Neural cell (in vitro differentiated cells): ENCODE results near the gene CNGA3. TPM values are rescaled to one million over a fixed set of nuclear protein-coding genes. Genes with fewer than 3 reads are reported as not detected.

Experiments used
- H2AFZ ChIP-seq: fragments of 200-600, 300-800 bp; sonication (generic), shearing (Covaris generic); 2 replicates; pipeline ENCODE4 v1.6.0; 2014; ENCODE audit warnings: low read depth, mild to moderate bottlenecking, antibody characterized with exemption, low read length, moderate library complexity
- H3F3A ChIP-seq: fragments of 200-600 bp; shearing (Covaris generic); 2 replicates; pipeline ENCODE4 v1.6.1; 2016; ENCODE audit warnings: mild to moderate bottlenecking, moderate library complexity, mixed read lengths, antibody characterized with exemption, low read length; ENCODE audit not compliant: insufficient read depth, poor library complexity, severe bottlenecking
- H3K27ac ChIP-seq: fragments of 200-600, 300-800 bp; sonication (generic), shearing (Covaris generic); 2 replicates; pipeline ENCODE4 v1.5.1; 2014; ENCODE audit warnings: mild to moderate bottlenecking, low read length, moderate library complexity
- H3K27me3 ChIP-seq: fragments of 300-800, 200-600 bp; sonication (generic), shearing (Covaris generic); 2 replicates; pipeline ENCODE4 v1.6.0; 2014; ENCODE audit warnings: mild to moderate bottlenecking, low read depth, low read length, moderate library complexity; ENCODE audit not compliant: insufficient read depth
- H3K36me3 ChIP-seq: fragments of 300-800, 200-600 bp; sonication (generic), shearing (Covaris generic); 2 replicates; pipeline ENCODE4 v1.5.1; 2014; ENCODE audit warnings: mild to moderate bottlenecking, antibody characterized with exemption, low read length, moderate library complexity; ENCODE audit not compliant: insufficient read depth
- H3K4me2 ChIP-seq: fragments of 300-800, 200-600 bp; sonication (generic), shearing (Covaris generic); 2 replicates; pipeline ENCODE4 v1.6.0; 2014; ENCODE audit warnings: mild to moderate bottlenecking, low read length
- H3K4me3 ChIP-seq: fragments of 300-800, 200-600 bp; sonication (generic), shearing (Covaris generic); 2 replicates; pipeline ENCODE4 v1.5.1; 2014; ENCODE audit warnings: mild to moderate bottlenecking, low read length, moderate library complexity
- H3K79me2 ChIP-seq: fragments of 200-600 bp; shearing (Covaris generic); replicated peaks from 2 replicates; pipeline ENCODE4 v1.6.0; 2014; ENCODE audit warnings: mild to moderate bottlenecking, low read length, moderate library complexity; ENCODE audit not compliant: insufficient read depth
- H3K9ac ChIP-seq: fragments of 300-800, 200-600 bp; sonication (generic), shearing (Covaris generic); 2 replicates; pipeline ENCODE4 v1.6.1; 2016; ENCODE audit warnings: mild to moderate bottlenecking, low read length, mixed read lengths
- H3K9me2 ChIP-seq: fragments of 200-600 bp; shearing (Covaris generic); 2 replicates; pipeline ENCODE4 v1.6.1; 2016; ENCODE audit warnings: mild to moderate bottlenecking, low read length, mixed read lengths; ENCODE audit not compliant: insufficient read depth
- H3K9me3 ChIP-seq: fragments of 200-600, 300-800 bp; sonication (generic), shearing (Covaris generic); 2 replicates; pipeline ENCODE4 v1.6.1; 2016; ENCODE audit warnings: mild to moderate bottlenecking, mixed run types, low read length, moderate library complexity, mixed read lengths
- H4K20me1 ChIP-seq: fragments of 200-600 bp; shearing (Covaris generic); 2 replicates; pipeline ENCODE4 v1.6.1; 2016; ENCODE audit warnings: mild to moderate bottlenecking, mixed run types; ENCODE audit not compliant: insufficient read depth
- EP300 ChIP-seq: fragments of 450-650 bp; conservative IDR thresholded peaks from 2 replicates; pipeline ENCODE4 v1.6.1; 2014; ENCODE audit warnings: antibody characterized with exemption, mild to moderate bottlenecking, moderate library complexity; ENCODE audit not compliant: poor library complexity, severe bottlenecking
- EZH2 ChIP-seq: fragments of 200-600, 300-800 bp; shearing (Covaris generic), sonication (generic); IDR thresholded peaks from 2 replicates; pipeline ENCODE4 v1.6.1; 2014; ENCODE audit warnings: antibody characterized with exemption, low read length, borderline replicate concordance, mild to moderate bottlenecking; ENCODE audit not compliant: insufficient read depth, poor library complexity, severe bottlenecking
- MXI1 ChIP-seq: fragments of 450-650 bp; conservative IDR thresholded peaks from 2 replicates; pipeline ENCODE4 v1.6.1; 2014; ENCODE audit warnings: antibody characterized with exemption, mild to moderate bottlenecking; ENCODE audit not compliant: poor library complexity, severe bottlenecking
- POLR2AphosphoS5 ChIP-seq: IDR thresholded peaks from 2 replicates; pipeline ENCODE4 v1.6.1; 2012
- RAD21 ChIP-seq: fragments of 450-650 bp; conservative IDR thresholded peaks from 2 replicates; pipeline ENCODE4 v1.6.1; 2014; ENCODE audit warnings: antibody characterized with exemption, mild to moderate bottlenecking, moderate library complexity
- REST ChIP-seq: IDR thresholded peaks from 2 replicates; pipeline ENCODE4 v1.6.1; 2012; ENCODE audit warnings: borderline replicate concordance
- SMC3 ChIP-seq: fragments of 450-650 bp; conservative IDR thresholded peaks from 2 replicates; pipeline ENCODE4 v1.6.1; 2014; ENCODE audit warnings: antibody characterized with exemption, mild to moderate bottlenecking, moderate library complexity; ENCODE audit not compliant: poor library complexity
- TAF1 ChIP-seq: IDR thresholded peaks from 2 replicates; pipeline ENCODE4 v1.6.1; 2012; ENCODE audit warnings: low read depth
- polyA plus RNA-seq: library from polyadenylated mRNA; depleted of rRNA; stranded (reverse); fragments of >200 nt; gene quantifications from 2 replicates; pipeline ENCODE4 v1.2.3, GENCODE V29; 2014
- TF ChIP-seq, protein P1 (sequence below): fragments of 450-650 bp; IDR thresholded peaks from 2 replicates; pipeline ENCODE4 v1.5.1; 2014; ENCODE audit warnings: antibody characterized with exemption, mild to moderate bottlenecking, moderate library complexity; ENCODE audit not compliant: poor library complexity, severe bottlenecking

Gene CNGA3
- polyA plus RNA-seq, 1 donor from 2014 or later = 0.64 TPM

DNA sequence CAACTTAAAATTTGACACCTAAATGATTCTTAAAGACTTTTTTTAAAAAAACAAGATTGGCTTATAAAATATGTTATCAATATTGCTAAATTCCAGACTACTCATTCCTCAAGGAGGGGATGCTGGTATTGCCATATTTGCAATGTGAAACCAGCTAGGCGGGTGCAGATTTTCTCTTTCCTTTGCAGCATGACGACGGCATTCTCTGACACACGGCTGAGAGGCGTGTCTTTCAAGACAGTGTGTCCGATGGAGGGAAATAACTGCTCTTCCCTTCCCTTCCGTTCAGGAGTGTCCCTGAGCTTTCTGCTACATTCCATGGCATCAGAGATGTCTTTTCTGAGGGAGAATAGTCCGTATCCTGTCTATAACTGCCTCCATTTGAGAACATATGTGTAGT, 38.2 kb upstream of the CNGA3 start (continued):
- no peak for TF ChIP-seq EZH2

- no peak overlapping the region for H3K9ac ChIP-seq
- H3F3A ChIP-seq = no peaks in the 10 kb centered on the region
- H3K4me2 ChIP-seq = no peak overlapping the region
These were observed 37.7 kb upstream of the CNGA3 start for GRCh38 chr2:98308532-98308931.

GRCh38 chr2:98309580-98309979, 36.7 kb upstream of the CNGA3 start:
- H3K4me3 ChIP-seq = no peak overlapping the region
- no peaks in the 10 kb centered on the region for H3K27me3 ChIP-seq
- H3F3A ChIP-seq = no peaks in the 10 kb centered on the region
- H3K4me2 ChIP-seq = no peak overlapping the region
- no peak overlapping the region for H3K9ac ChIP-seq
- H3K9me3 ChIP-seq = no peaks in the 10 kb centered on the region
- no peak overlapping the region for H2AFZ ChIP-seq
- H3K27ac ChIP-seq = no peak overlapping the region
- no peaks in the 10 kb centered on the region for H3K36me3 ChIP-seq
- no peaks in the 10 kb centered on the region for H4K20me1 ChIP-seq
- H3K79me2 ChIP-seq = no peaks in the 10 kb centered on the region
- no peaks in the 10 kb centered on the region for H3K9me2 ChIP-seq
- TF ChIP-seq MXI1 (no peak), EZH2 (no peak), POLR2AphosphoS5 (no peak), RAD21 (no peak), TAF1 (no peak), REST (no peak)
- TF ChIP-seq, protein P1, sequence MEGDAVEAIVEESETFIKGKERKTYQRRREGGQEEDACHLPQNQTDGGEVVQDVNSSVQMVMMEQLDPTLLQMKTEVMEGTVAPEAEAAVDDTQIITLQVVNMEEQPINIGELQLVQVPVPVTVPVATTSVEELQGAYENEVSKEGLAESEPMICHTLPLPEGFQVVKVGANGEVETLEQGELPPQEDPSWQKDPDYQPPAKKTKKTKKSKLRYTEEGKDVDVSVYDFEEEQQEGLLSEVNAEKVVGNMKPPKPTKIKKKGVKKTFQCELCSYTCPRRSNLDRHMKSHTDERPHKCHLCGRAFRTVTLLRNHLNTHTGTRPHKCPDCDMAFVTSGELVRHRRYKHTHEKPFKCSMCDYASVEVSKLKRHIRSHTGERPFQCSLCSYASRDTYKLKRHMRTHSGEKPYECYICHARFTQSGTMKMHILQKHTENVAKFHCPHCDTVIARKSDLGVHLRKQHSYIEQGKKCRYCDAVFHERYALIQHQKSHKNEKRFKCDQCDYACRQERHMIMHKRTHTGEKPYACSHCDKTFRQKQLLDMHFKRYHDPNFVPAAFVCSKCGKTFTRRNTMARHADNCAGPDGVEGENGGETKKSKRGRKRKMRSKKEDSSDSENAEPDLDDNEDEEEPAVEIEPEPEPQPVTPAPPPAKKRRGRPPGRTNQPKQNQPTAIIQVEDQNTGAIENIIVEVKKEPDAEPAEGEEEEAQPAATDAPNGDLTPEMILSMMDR = no peak

More at GRCh38 chr2:98308532-98308931, 37.7 kb upstream of the CNGA3 start:
- TF ChIP-seq RAD21 (no peak), EZH2 (no peak), POLR2AphosphoS5 (no peak), TAF1 (no peak), EP300 (no peak), MXI1 (no peak), REST (no peak), SMC3 (no peak)
- TF ChIP-seq, protein P1 = no peak
- no peaks in the 10 kb centered on the region for H3K9me3 ChIP-seq
- H3K79me2 ChIP-seq = no peaks in the 10 kb centered on the region
- no peak overlapping the region for H3K27ac ChIP-seq
- no peak overlapping the region for H2AFZ ChIP-seq
- H3K27me3 ChIP-seq = no peaks in the 10 kb centered on the region
- no peaks in the 10 kb centered on the region for H3K9me2 ChIP-seq
- no peaks in the 10 kb centered on the region for H3K36me3 ChIP-seq
- H3K4me3 ChIP-seq = no peak overlapping the region
- no peaks in the 10 kb centered on the region for H4K20me1 ChIP-seq
